Lung (tissue), 12 donors: ENCODE data around the gene PANK4. TPM values are rescaled to one million over a fixed set of nuclear protein-coding genes. Genes with fewer than 3 reads are reported as not detected.

Experiments used
- ATAC-seq: fragments of 200-7000 bp; cut with Tn5 transposase; one replicate; pipeline ENCODE4 v1.9.1; 2020; ENCODE audit warnings: moderate number of reproducible peaks; ENCODE audit not compliant: insufficient read depth, low FRiP score
- DNase-seq, 3 donors: peaks; one replicate each; pipeline ENCODE4 v3.0.0-alpha.2; 2013 to 2017
- H3K27ac ChIP-seq, 2 donors: one replicate each; pipeline ENCODE4 v1.5.1; 2013; ENCODE audit warnings: mild to moderate bottlenecking in 2 of 2, moderate library complexity in 2 of 2, control low read depth in 1 of 2, inconsistent platforms in 1 of 2, low read depth in 1 of 2, low read length in 1 of 2
- H3K27me3 ChIP-seq, 3 donors: one replicate each; pipeline ENCODE4 v1.5.1; 2013; ENCODE audit warnings: low read length in 2 of 3; ENCODE audit not compliant: control insufficient read depth in 3 of 3, insufficient read depth in 3 of 3
- H3K36me3 ChIP-seq, 4 donors: one replicate each; pipeline ENCODE4 v1.5.1; 2013; ENCODE audit warnings: low read length in 4 of 4, mild to moderate bottlenecking in 1 of 4, moderate library complexity in 1 of 4; ENCODE audit not compliant: control insufficient read depth in 4 of 4, insufficient read depth in 4 of 4
- H3K4me1 ChIP-seq, 5 donors: one replicate each; pipeline ENCODE4 v1.5.1; 2013; ENCODE audit warnings: low read length in 5 of 5, mild to moderate bottlenecking in 2 of 5, moderate library complexity in 1 of 5; ENCODE audit not compliant: control insufficient read depth in 5 of 5, insufficient read depth in 5 of 5
- H3K4me3 ChIP-seq: one replicate; pipeline ENCODE4 v1.5.1; 2013; ENCODE audit warnings: mild to moderate bottlenecking, control low read depth, moderate library complexity
- H3K9ac ChIP-seq, 2 donors: one replicate each; pipeline ENCODE4 v1.5.1; 2013; ENCODE audit warnings: low read length in 2 of 2, control low read depth in 1 of 2; ENCODE audit not compliant: insufficient read depth in 1 of 2
- H3K9me3 ChIP-seq, 4 donors: one replicate each; pipeline ENCODE4 v1.5.1; 2013; ENCODE audit warnings: low read length in 3 of 4, mild to moderate bottlenecking in 1 of 4, moderate library complexity in 1 of 4; ENCODE audit not compliant: control insufficient read depth in 4 of 4, insufficient read depth in 3 of 4
- CTCF ChIP-seq: IDR thresholded peaks from 2 replicates; pipeline ENCODE4 v1.5.1; 2012; ENCODE audit warnings: mild to moderate bottlenecking; ENCODE audit errors: control extremely low read depth, extremely low read depth
- WGBS, 2 donors: extraction: QIAGEN DNeasy Blood & Tissue Kit; methylation state at CpG; one replicate each; pipeline ENCODE4 v1.1.7; 2013; 5-methylcytosine and 5-hydroxymethylcytosine counted together
- polyA plus RNA-seq, 2 donors: library from polyadenylated mRNA; stranded (reverse); fragments of 200-250 nt; gene quantifications; one replicate each; pipeline ENCODE4 v1.2.1, GENCODE V29; 2013
- total RNA-seq, 2 donors: library from RNA; depleted of rRNA in 1 of 2; stranded (reverse); fragments of >200 nt in 1 of 2; gene quantifications; one replicate each; pipeline ENCODE4 v1.2.1, GENCODE V29; 2014 to 2021
- donor health status: control.
- donor health status: control.
- donor health status: Bipolar disorder and iron deficiency.
- donor health status: healthy.
- donor health status: DM: yes; HTN: yes; CAD: no.

Gene PANK4
- total and polyA plus RNA-seq, 4 donors = 17.6 to 36.3 (median 21.7) TPM

- no peak for DNase-seq
- Histone ChIP-seq H3K9ac (peak overlapping the region; percentile 67 to 82), H3K27me3 (no peaks in the 10 kb centered on the region), H3K9me3 (no peaks in the 10 kb centered on the region), H3K4me3 (peak overlapping the region; percentile 73), H3K36me3 (peaks cover 0 to 36% (median 0%) of the 10 kb centered on the region in 4 donors), H3K27ac (peak overlapping the region; percentile 58 to 95), H3K4me1 (peaks cover 0 to 32% (median 16%) of the 10 kb centered on the region in 5 donors)
- 7 to 9% methylated on average over 24 of the region's 24 CpGs for WGBS, 2 donors
- no peak for TF ChIP-seq CTCF
- ATAC-seq = peak; percentile 9
These were observed 30.5 kb upstream of the PANK4 start for GRCh38 chr1:2556678-2557481.

GRCh38 chr1:2556277-2556677, 29.9 kb upstream of the PANK4 start, which contains the start of gene TNFRSF14:
TSS of gene TNFRSF14 (plus strand) at chr1:2556371. CDS start at chr1:2556665, 294 bp downstream.
- H3K36me3 ChIP-seq = peaks cover 0 to 30% (median 0%) of the 10 kb centered on the region in 4 donors
- no peaks in the 10 kb centered on the region for H3K27me3 ChIP-seq
- H3K9ac ChIP-seq = peak within 1 kb of the TSS; percentile 67 to 82
- DNase-seq = peak; percentile 66 to 77 (median 74)
- peak within 1 kb of the TSS; percentile 73 for H3K4me3 ChIP-seq
- ATAC-seq = peak; percentile 48
- H3K4me1 ChIP-seq = peaks cover 0 to 32% (median 16%) of the 10 kb centered on the region in 5 donors
- TF ChIP-seq CTCF = no peak
- WGBS, 2 donors = 0% methylated on average over 15 to 16 of the region's 16 CpGs
- H3K27ac ChIP-seq = peak within 1 kb of the TSS; percentile 58 to 95
- no peaks in the 10 kb centered on the region for H3K9me3 ChIP-seq

GRCh38 chr1:2555634-2556276, 29.4 kb upstream of the PANK4 start:
- Histone ChIP-seq H3K27me3 (no peaks in the 10 kb centered on the region), H3K9ac (peak overlapping the region; percentile 67 to 82), H3K36me3 (peaks cover 0 to 25% (median 0%) of the 10 kb centered on the region in 4 donors), H3K27ac (peak overlapping the region; percentile 58 to 95), H3K9me3 (no peaks in the 10 kb centered on the region), H3K4me3 (peak overlapping the region; percentile 73), H3K4me1 (peaks cover 0 to 32% (median 16%) of the 10 kb centered on the region in 5 donors)
- TF ChIP-seq CTCF = no peak
- 2 to 3% methylated on average over 26 of the region's 26 CpGs for WGBS, 2 donors
- ATAC-seq (peak; percentile 16), DNase-seq (peak; percentile 51 to 71 (median 57))
